ENCODE measurements around the gene APOBEC3A. TPM values are rescaled to one million over a fixed set of nuclear protein-coding genes. Genes with fewer than 3 reads are reported as not detected.

The APOBEC3A gene
- total and polyA plus RNA-seq, 2 of the 13 experiments (the other 11 are each of a cell fraction or from before 2014, with no cell fraction given), result not detected

DNA sequence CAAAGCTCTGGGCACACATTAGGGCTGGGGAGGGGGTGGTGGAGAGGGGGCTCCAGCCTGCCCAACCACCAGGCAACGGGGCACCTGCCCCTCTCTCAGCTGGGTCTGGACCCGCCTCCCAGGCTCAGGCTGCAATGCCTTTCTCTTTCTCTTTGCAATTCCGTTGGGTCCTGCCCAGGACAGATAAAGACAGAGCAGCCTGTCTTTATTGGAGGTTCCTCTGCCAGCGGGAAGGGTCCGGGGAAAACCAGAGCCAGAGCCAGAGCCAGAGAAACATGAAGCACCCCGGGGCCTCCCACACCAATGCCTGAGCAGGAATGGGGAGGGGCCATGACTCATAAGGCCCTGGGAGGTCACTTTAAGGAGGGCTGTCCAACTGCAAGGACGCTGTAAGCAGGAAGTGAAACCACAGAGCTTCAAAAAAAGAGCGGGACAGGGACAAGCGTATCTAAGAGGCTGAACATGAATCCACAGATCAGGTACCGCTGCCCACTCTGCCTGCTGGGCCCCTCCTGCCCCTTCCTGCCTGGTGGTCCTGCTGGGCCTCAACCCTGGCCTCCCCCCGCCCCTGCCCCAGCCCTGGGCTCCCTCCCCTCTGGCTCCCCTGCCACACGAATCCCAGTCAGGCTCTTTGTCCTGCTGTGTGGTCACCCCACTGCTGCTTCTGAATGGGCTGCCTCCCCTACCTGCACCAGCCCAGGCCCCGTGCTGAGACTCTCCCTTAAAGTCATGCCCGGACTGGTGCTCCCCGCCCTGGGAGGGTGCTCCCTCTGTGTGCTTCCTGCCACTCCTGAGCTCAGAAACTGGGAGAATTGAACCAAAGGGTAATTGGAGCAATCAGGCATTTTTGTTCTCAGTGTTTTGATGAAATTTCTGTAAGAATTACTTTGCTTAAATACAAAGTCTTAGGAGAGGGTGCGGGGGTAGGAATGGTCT is 24.9 kb downstream of the APOBEC3A start, which contains the start of gene APOBEC3B (continued):
- TF ChIP-seq, protein P1, sequence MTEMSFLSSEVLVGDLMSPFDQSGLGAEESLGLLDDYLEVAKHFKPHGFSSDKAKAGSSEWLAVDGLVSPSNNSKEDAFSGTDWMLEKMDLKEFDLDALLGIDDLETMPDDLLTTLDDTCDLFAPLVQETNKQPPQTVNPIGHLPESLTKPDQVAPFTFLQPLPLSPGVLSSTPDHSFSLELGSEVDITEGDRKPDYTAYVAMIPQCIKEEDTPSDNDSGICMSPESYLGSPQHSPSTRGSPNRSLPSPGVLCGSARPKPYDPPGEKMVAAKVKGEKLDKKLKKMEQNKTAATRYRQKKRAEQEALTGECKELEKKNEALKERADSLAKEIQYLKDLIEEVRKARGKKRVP (CRISPR knock-in tag; IDR thresholded peaks at IDR 0.05), result no peak
- TF ChIP-seq, protein P2, sequence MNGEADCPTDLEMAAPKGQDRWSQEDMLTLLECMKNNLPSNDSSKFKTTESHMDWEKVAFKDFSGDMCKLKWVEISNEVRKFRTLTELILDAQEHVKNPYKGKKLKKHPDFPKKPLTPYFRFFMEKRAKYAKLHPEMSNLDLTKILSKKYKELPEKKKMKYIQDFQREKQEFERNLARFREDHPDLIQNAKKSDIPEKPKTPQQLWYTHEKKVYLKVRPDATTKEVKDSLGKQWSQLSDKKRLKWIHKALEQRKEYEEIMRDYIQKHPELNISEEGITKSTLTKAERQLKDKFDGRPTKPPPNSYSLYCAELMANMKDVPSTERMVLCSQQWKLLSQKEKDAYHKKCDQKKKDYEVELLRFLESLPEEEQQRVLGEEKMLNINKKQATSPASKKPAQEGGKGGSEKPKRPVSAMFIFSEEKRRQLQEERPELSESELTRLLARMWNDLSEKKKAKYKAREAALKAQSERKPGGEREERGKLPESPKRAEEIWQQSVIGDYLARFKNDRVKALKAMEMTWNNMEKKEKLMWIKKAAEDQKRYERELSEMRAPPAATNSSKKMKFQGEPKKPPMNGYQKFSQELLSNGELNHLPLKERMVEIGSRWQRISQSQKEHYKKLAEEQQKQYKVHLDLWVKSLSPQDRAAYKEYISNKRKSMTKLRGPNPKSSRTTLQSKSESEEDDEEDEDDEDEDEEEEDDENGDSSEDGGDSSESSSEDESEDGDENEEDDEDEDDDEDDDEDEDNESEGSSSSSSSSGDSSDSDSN (CRISPR knock-in tag; IDR thresholded peaks at IDR 0.05), result no peak; the same call in 1 of the 2 replicates
- TF ChIP-seq, protein P3, sequence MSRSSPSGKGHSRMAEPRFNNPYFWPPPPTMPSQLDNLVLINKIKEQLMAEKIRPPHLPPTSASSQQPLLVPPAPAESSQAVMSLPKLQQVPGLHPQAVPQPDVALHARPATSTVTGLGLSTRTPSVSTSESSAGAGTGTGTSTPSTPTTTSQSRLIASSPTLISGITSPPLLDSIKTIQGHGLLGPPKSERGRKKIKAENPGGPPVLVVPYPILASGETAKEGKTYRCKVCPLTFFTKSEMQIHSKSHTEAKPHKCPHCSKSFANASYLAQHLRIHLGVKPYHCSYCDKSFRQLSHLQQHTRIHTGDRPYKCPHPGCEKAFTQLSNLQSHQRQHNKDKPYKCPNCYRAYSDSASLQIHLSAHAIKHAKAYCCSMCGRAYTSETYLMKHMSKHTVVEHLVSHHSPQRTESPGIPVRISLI (CRISPR knock-in tag; IDR thresholded peaks at IDR 0.05; ENCODE audit: borderline replicate concordance), result peak; percentile 55; the same call in 1 of the 2 replicates
- TF ChIP-seq ZNF274 (CRISPR knock-in tag; IDR thresholded peaks at IDR 0.05) (no peak), RCOR2 (CRISPR knock-in tag; IDR thresholded peaks at IDR 0.05) (no peak), GZF1 (CRISPR knock-in tag; IDR thresholded peaks at IDR 0.05) (no peak), ZNF335 (CRISPR knock-in tag; IDR thresholded peaks at IDR 0.05) (no peak), ZNF605 (CRISPR knock-in tag; IDR thresholded peaks at IDR 0.05) (peak; percentile 33; the same call in 1 of the 2 replicates), HNRNPUL1 (IDR thresholded peaks at IDR 0.05; ENCODE audit: low read depth, low read length) (no peak), HDAC1 (CRISPR knock-in tag; IDR thresholded peaks at IDR 0.05) (peak; percentile 50; the same call in 1 of the 2 replicates), DNMT1 (CRISPR knock-in tag; IDR thresholded peaks at IDR 0.05) (no peak), ZNF143 (CRISPR knock-in tag; IDR thresholded peaks at IDR 0.05) (no peak), U2AF2 (IDR thresholded peaks at IDR 0.05; ENCODE audit: low read depth, low read length) (no peak), RBFOX2 (IDR thresholded peaks at IDR 0.05; ENCODE audit: low read depth, low read length) (no peak), NR2F6 (IDR thresholded peaks at IDR 0.05) (no peak), NR2F6 (CRISPR knock-in tag; IDR thresholded peaks at IDR 0.05) (0 out of 2 replicates have a peak, but pooled peaks have one; percentile 30)
- TF ChIP-seq, protein P4, sequence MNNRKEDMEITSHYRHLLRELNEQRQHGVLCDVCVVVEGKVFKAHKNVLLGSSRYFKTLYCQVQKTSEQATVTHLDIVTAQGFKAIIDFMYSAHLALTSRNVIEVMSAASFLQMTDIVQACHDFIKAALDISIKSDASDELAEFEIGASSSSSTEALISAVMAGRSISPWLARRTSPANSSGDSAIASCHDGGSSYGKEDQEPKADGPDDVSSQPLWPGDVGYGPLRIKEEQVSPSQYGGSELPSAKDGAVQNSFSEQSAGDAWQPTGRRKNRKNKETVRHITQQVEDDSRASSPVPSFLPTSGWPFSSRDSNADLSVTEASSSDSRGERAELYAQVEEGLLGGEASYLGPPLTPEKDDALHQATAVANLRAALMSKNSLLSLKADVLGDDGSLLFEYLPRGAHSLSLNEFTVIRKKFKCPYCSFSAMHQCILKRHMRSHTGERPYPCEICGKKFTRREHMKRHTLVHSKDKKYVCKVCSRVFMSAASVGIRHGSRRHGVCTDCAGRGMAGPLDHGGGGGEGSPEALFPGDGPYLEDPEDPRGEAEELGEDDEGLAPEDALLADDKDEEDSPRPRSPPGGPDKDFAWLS (CRISPR knock-in tag; IDR thresholded peaks at IDR 0.05; ENCODE audit: borderline replicate concordance), result no peak
- TF ChIP-seq, protein P5, sequence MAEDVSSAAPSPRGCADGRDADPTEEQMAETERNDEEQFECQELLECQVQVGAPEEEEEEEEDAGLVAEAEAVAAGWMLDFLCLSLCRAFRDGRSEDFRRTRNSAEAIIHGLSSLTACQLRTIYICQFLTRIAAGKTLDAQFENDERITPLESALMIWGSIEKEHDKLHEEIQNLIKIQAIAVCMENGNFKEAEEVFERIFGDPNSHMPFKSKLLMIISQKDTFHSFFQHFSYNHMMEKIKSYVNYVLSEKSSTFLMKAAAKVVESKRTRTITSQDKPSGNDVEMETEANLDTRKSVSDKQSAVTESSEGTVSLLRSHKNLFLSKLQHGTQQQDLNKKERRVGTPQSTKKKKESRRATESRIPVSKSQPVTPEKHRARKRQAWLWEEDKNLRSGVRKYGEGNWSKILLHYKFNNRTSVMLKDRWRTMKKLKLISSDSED (CRISPR knock-in tag; IDR thresholded peaks at IDR 0.05), result no peak
- TF ChIP-seq, protein P6, sequence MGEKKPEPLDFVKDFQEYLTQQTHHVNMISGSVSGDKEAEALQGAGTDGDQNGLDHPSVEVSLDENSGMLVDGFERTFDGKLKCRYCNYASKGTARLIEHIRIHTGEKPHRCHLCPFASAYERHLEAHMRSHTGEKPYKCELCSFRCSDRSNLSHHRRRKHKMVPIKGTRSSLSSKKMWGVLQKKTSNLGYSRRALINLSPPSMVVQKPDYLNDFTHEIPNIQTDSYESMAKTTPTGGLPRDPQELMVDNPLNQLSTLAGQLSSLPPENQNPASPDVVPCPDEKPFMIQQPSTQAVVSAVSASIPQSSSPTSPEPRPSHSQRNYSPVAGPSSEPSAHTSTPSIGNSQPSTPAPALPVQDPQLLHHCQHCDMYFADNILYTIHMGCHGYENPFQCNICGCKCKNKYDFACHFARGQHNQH (CRISPR knock-in tag; IDR thresholded peaks at IDR 0.05), result no peak
